Epidermal melanocyte (primary cell): Measurements from ENCODE around the gene PAX7.

ENCODE experiments used
- DNase-seq: peaks from one replicate; pipeline ENCODE4 v3.0.0; 2011; ENCODE audit warnings: low spot score; ENCODE audit not compliant: insufficient read length

Gene PAX7

DNA sequence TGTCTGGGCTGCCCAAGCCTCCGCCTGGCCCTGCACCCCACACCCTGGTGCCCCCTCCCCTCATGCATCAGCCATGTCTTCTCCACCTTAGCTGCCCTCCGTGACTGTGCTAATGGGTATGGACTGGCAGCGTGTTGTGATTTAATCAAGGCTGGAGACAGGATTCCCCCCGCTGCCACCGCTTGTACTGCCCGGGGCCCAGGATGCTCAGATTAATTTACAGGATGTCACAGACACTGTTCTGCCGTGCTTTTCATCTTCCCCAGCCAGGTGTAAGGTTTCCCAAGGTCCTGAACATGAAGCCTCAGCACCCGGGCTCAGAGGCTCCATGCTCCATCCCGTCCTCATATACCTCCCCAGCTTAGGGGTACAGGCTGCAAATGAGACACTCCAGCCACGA is 162.5 kb downstream of the PAX7 start:
- no peak for DNase-seq

- no peak for DNase-seq
Observed at GRCh38 chr1:18794051-18794450, 163.4 kb downstream of the PAX7 start.

- DNase-seq, result no peak
Observed at GRCh38 chr1:18794561-18794960, 163.9 kb downstream of the PAX7 start.

DNA sequence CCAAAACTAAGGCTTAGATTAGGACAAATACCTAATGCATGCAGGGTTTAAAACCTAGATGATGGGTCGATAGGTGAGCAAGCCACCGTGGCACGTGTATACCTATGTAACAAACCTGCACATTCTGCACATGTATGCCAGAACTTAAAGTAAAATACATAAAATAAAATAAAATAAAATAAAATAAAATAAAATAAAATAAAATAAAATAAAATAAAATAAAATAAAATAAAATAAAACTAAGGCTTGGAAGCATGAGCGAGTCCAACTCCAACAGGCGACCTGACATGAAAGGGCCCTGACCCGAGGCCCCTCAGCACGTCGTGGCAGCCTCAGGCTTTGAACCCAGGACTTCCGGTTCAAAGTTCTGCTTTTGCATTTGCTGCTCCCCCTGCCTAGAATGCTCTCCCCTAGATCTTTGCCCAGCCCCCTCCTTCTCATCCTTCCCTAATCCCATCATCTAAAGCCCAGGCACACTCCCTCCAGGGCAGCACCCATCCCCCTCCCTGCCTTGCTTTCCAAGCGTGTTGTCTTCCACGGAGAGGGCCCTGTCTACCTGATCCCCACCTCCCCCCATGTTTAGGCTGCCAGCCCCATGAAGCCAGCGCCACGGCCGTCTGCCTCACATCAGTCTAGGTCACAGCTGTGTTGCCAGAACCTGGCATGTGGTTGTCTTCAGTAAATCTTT is 164.5 kb downstream of the PAX7 start:
- no peak for DNase-seq

DNA sequence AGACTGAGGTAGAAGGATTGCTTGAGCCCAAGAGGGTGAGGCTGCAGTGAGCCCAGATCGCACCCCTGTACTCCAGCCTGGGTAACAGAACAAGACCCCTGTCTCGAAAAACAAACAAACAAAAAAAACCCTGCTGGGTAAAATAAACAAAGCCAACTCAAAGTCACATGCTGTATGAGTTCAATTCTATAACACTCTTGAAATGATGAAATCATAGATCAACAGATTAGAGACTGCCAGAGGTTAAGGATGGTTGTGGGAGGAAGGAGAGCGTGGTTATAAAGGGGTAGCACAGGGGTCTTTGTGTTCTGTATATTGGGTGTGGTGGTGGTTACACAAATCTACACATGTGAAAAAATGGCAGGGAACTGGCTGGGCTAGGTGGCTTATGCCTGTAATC is 166.3 kb downstream of the PAX7 start:
- no peak for DNase-seq
